Peyer's patch (tissue), 4 donors: ENCODE results near the gene WNT10A.

Source experiments
- CTCF ChIP-seq, 6 experiments: fragments of 450-650 bp in 4 of 6; fragments of 200-600 bp in 2 of 6; sonication (generic) in 1 of 6; IDR thresholded peaks; one replicate each; pipeline ENCODE4 v1.5.1; 2017 to 2019; ENCODE audit warnings: antibody characterized with exemption in 6 of 6, mild to moderate bottlenecking in 3 of 6, moderate library complexity in 1 of 6
- POLR2A ChIP-seq, 2 donors: fragments of 450-650 bp; IDR thresholded peaks; one replicate each; pipeline ENCODE4 v1.5.1; 2017; ENCODE audit warnings: antibody characterized with exemption in 2 of 2, mild to moderate bottlenecking in 2 of 2, moderate library complexity in 2 of 2

GRCh38 chr2:218856167-218856895 lies 24.3 kb upstream of the WNT10A start:
- TF ChIP-seq CTCF (IDR thresholded peaks at IDR 0.05) (no peak), POLR2A (IDR thresholded peaks at IDR 0.05) (no peak)
